ENCODE data around the gene CEP68.

DNA sequence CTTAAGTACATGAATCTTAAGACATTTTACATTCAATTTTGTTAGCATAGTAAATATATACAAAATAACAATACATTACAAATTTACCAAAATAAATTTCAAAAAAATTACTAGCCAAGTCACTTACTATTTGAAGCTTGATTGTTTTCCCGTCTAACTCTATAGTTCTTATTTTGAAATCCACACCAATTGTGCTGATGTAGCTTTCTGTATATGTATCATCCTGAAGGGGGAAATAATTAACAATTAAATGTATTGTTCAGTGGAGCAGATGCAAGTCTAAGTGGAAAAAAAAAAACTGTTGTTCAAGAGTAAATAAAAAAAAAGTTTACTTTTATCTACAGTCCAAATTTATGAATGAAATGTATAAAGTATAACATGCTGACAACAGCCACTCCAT, 41.6 kb downstream of the CEP68 start:
- no peak for TF ChIP-seq EZH2phosphoT487 (IDR thresholded peaks at IDR 0.05; ENCODE audit: insufficient read depth, low read depth)
- TF ChIP-seq EZH2 (IDR thresholded peaks at IDR 0.05; ENCODE audit: insufficient read depth, poor library complexity, severe bottlenecking): no peak
